Measurements from ENCODE around the gene BIK.

The BIK gene, protein sequence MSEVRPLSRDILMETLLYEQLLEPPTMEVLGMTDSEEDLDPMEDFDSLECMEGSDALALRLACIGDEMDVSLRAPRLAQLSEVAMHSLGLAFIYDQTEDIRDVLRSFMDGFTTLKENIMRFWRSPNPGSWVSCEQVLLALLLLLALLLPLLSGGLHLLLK

DNA sequence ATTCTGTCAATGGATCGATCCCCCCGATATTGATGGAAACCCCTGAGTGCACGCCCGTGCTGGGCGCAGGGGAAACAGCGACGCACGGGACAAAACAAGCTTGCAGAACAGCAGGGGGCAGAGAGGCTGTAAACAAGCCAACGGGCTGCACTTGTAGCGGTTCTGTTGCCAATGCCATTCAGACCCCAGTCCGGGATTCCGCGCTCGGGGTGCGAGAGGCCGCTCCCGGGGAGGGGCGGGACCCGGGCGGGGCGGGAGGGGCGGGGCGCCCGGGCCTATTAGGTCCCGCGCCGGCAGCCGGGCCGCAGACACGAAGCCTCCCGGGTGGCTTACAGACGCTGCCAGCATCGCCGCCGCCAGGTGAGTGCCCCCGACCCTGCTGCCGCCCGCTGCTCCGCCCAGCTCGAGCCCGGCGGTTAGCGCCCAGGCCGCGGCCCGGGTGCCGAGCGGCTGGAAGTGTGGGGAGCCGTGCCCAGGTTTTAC lies at the start of gene BIK:
BIK (plus strand) TSS at position 307 of the 483 bp plus-strand sequence. CDS start 13,273 bp downstream, outside the sequence.
- peak in 24 of 42 donors; percentile 12 to 65 (median 25) for DNase-seq
- intact Hi-C loops (cut with DNase I) = no loop called here

- DNase-seq = no peak
- intact Hi-C loops (cut with DNase I) = no loop called here
These were observed 44.4 kb upstream of the BIK start for GRCh38 chr22:43066134-43066533.

DNA sequence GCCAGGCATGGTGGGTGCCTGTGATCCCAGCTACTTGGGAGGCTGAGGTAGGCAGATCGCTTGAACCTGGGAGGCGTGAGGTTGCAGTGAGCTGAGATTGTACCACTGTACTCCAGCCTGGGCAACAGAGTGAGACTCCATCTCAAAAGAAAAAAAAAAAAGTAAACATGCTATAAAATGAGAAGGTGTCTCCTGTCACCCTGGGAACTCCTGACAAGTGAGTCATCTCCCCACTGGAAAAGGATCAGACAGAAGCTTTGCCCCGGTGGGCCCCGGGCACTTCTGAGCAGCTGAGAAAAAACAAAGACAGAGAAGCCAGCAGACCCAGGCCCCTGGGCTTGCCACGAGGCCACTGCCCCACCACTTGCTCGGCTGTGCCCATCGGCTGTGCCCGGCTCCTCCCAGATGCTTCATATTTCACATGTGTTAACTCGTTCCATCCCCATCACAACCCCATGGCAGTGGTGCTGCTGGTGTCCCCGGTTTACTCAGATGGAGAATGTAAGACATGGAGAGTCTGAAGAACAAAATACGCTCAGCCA lies 43.6 kb upstream of the BIK start:
- intact Hi-C loops (cut with DNase I) = no loop called here
- no peak for DNase-seq

DNA sequence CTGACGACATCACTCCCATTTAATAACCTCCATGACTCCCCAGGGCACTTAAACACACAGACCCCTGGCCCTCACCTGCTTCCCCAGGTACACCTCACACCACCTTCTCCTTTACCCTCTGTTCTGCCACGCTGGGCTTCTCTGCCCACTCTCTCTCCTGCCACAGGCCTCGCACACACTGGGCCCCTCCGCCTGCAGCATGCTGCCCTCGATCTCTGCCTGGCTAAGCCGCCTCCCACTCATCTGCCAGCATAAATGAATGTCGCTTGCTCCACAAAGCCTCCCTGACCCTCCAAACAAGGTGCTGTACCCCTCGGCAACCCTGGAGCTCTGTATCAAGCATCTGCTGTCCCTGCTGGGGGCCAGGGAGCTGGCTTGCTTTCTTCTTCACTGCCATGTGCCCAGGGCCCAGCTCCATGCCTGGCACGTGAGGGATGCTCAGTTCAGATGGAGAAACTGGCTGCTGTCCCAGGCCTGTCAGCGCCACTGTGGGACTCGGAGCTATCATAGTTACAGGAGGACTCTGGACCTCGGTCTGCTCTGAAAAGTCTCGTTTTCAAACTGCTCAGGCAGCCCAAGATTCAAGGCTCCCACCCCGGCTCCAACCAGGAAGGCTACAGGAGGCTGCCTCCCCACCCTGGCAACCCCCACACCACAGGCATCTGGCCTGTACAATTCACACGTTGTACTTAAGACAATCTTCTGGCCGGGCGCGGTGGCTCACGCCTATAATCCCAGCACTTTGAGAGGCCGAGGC lies 33.3 kb upstream of the BIK start:
- peak in 35 of 42 donors; percentile 9 to 71 (median 38) for DNase-seq
- intact Hi-C loops (cut with DNase I) = no loop called here

DNA sequence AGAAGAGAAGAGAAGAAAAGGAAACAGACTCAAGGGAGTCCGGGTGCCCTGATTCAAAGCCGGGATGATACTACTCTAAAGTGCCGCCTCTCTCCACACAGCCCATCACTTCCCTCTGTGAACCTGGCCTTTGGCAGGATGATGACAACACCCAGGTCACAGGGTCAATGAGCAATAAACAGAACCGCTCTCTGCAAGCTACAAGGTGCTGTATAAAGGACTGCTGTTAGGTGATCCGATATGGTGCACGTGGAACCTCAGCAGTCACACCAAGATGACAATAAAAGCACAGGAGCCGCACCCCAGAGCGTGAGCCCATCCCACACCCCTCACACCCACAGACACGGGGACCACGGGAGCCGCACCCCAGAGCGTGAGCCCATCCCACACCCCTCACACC lies 32.0 kb upstream of the BIK start:
- no peak for DNase-seq
- intact Hi-C loops (cut with DNase I) = no loop called here

- intact Hi-C loops (cut with DNase I) = no loop called here
- DNase-seq = no peak
These were observed 30.8 kb upstream of the BIK start for GRCh38 chr22:43079742-43080141.

DNA sequence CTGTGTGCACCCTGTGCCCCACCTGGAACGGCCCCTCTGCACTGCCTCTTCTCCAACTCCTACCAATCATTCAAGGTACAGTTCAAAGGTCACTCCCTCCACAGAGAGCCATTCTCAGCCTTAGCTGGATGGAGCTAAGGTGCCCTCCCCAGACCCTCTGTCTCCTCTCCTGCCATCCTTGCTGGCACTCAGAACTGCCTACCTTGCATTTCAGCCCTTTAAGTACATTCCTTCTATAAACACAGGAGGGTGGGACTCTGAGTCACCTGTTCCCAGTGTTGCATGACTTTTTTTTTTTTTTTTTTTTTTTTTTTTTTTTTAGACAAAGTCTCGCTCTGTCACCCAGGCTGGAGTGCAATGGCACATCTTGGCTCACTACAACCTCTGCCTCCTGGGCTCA lies 29.9 kb upstream of the BIK start:
- peak in 1 of 42 donors; percentile 42 for DNase-seq
- intact Hi-C loops (cut with DNase I) = no loop called here

DNA sequence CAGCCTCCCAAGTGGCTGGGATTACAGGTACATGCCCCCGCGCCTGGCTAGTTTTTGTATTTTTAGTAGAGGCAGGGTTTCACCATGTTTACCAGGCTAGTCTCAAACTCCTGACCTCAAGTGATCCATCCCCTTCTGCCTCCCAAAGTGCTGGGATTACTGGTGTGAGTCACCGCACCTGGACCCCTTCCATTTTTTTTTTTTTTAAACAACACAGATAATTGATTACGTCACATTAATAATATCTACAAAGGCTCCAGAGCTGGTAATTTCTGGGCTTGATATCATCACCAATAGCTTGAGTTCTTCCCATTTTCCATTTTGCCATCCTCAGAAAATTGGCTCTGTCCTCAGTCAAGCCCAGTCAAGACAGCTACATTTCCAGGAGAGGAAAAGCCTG lies 28.6 kb upstream of the BIK start:
- intact Hi-C loops (cut with DNase I) = no loop called here
- DNase-seq = no peak

GRCh38 chr22:43085658-43086606 lies 24.6 kb upstream of the BIK start:
- intact Hi-C loops (cut with DNase I) = no loop called here
- DNase-seq = no peak

DNA sequence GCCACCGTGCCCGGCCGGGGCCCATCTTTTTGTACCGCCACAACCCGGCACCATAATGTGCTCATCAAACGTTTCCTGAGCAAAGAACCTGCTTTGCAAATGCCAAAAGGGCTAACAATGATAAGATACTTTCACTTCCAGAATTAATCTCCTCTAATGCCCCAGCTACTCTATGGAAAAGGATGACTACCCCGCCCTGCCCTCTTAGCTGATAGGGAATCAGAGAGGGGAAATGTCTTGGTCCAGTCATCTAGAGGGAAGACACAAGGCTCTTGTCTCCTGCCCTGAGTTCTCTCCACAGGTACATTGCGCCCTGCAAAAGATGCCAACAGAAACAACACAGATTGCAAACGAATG lies 21.9 kb upstream of the BIK start:
- intact Hi-C loops (cut with DNase I) = no loop called here
- DNase-seq = peak in 1 of 42 donors; percentile 38

- peak; percentile 77 to 96 (median 90) for DNase-seq
- intact Hi-C loops (cut with DNase I) = no loop called here
These were observed 21.4 kb upstream of the BIK start, which contains the start of gene TTLL1 for GRCh38 chr22:43088984-43089717. TSS of gene TTLL1 (minus strand) at chr22:43089391. CDS start at chr22:43075586, 13,805 bp downstream.

GRCh38 chr22:43090130-43090789 lies 20.3 kb upstream of the BIK start:
- intact Hi-C loops (cut with DNase I) = no loop called here
- peak in 40 of 42 donors; percentile 12 to 83 (median 54) for DNase-seq

DNA sequence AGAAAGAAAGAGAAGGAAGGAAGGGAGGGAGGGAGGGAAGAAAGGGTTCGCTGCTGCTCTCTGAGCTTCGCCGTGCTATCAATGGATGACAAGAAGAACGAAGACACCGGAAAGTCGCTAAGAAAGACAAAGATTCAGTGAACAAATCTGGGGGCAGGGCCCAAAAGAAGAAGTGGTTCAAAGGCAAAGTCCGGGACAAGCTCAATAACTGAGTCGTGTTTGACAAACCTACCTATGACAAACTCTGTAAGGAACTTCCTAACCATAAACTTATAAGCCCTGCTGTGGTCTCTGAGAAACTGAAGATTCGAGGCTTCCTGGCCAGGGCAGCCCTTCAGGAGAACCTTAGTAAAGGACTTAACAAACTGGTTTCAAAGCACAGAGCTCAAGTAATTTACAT lies 18.5 kb upstream of the BIK start:
- no peak for DNase-seq
- intact Hi-C loops (cut with DNase I) = no loop called here

DNA sequence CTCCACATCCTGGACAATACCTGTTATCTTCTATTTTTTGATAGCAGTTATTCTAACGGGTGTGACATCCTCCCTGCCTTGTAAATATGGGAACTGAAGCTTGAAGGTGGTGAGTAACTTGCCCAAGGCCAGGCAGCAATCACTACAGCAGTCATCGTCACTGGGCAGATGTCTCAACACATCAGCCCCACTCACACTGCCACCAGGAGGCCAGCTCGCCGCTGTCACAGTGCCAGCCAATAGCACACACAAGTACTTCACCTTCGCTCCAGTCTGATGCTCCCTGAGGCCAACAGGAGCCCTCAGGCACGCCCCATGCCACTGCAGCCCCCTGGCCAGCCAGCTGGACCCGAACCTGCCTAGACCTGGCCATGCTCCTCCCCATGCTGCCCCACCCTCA lies 16.5 kb upstream of the BIK start:
- no peak for DNase-seq
- intact Hi-C loops (cut with DNase I) = no loop called here

- intact Hi-C loops (cut with DNase I) = no loop called here
- DNase-seq = no peak
These were observed 16.0 kb upstream of the BIK start for GRCh38 chr22:43094551-43094950.

- no peak for DNase-seq
- intact Hi-C loops (cut with DNase I) = no loop called here
These were observed 14.1 kb upstream of the BIK start for GRCh38 chr22:43096420-43096819.

DNA sequence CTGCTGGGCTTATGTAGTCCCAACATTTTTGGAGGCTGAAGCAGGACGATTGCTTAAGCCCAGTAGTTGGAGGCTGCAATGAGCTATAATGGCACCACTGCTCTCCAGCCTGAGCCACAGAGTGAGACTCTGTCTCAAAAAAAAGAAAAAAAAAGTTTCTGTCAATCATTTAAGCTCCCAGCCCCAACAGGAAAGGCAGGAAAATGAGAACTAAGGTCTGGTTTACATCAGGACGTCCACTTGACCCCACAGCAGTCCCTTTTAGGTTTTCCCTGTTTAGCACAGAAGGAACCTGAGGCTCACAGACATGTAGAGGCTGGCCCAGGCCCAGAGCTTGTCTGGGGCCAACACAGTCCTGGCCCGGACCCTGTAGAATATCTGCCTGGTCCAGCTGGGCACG lies 12.2 kb upstream of the BIK start:
- intact Hi-C loops (cut with DNase I) = no loop called here

DNA sequence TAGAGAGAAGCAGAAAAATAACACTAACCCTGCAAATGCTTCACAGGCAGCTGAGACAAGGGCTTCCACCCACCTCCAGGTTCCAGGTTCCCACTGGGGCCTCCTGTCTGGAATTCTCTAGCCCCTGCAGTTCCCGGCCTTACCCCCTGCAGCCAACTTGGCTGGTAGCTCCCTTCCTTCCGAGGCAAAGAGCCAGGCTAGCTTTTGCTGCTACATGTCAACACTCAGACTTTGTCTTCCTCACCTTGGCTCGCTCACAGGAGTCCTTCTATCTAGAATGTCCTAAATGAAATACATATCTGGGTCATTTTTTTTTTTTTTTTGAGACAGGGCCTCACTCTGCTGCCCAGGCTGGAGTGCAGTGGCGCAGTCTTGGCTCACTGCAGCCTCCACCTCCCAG lies 11.5 kb upstream of the BIK start:
- intact Hi-C loops (cut with DNase I) = no loop called here
- DNase-seq = no peak

More for the DNA sequence above, 12.2 kb upstream of the BIK start:
- no peak for DNase-seq

All from head of caudate nucleus (tissue), 42 donors.